Neural cell (in vitro differentiated cells): ENCODE data around the gene SPRY4.

Experiments
- CTCF ChIP-seq: fragments of 450-650 bp; IDR thresholded peaks from 2 replicates; pipeline ENCODE4 v1.5.1; 2014; ENCODE audit warnings: antibody characterized with exemption, mild to moderate bottlenecking, moderate library complexity; ENCODE audit not compliant: poor library complexity, severe bottlenecking
- EP300 ChIP-seq: fragments of 450-650 bp; conservative IDR thresholded peaks from 2 replicates; pipeline ENCODE4 v1.6.1; 2014; ENCODE audit warnings: antibody characterized with exemption, mild to moderate bottlenecking, moderate library complexity; ENCODE audit not compliant: poor library complexity, severe bottlenecking
- EZH2 ChIP-seq: fragments of 200-600, 300-800 bp; shearing (Covaris generic), sonication (generic); IDR thresholded peaks from 2 replicates; pipeline ENCODE4 v1.6.1; 2014; ENCODE audit warnings: antibody characterized with exemption, low read length, borderline replicate concordance, mild to moderate bottlenecking; ENCODE audit not compliant: insufficient read depth, poor library complexity, severe bottlenecking
- MXI1 ChIP-seq: fragments of 450-650 bp; conservative IDR thresholded peaks from 2 replicates; pipeline ENCODE4 v1.6.1; 2014; ENCODE audit warnings: antibody characterized with exemption, mild to moderate bottlenecking; ENCODE audit not compliant: poor library complexity, severe bottlenecking
- POLR2AphosphoS5 ChIP-seq: IDR thresholded peaks from 2 replicates; pipeline ENCODE4 v1.6.1; 2012
- RAD21 ChIP-seq: fragments of 450-650 bp; conservative IDR thresholded peaks from 2 replicates; pipeline ENCODE4 v1.6.1; 2014; ENCODE audit warnings: antibody characterized with exemption, mild to moderate bottlenecking, moderate library complexity
- SMC3 ChIP-seq: fragments of 450-650 bp; conservative IDR thresholded peaks from 2 replicates; pipeline ENCODE4 v1.6.1; 2014; ENCODE audit warnings: antibody characterized with exemption, mild to moderate bottlenecking, moderate library complexity; ENCODE audit not compliant: poor library complexity
- TAF1 ChIP-seq: IDR thresholded peaks from 2 replicates; pipeline ENCODE4 v1.6.1; 2012; ENCODE audit warnings: low read depth
- TF ChIP-seq, protein P1 (sequence below): IDR thresholded peaks from 2 replicates; pipeline ENCODE4 v1.6.1; 2012; ENCODE audit warnings: borderline replicate concordance

- TF ChIP-seq CTCF (no peak), TAF1 (no peak), POLR2AphosphoS5 (no peak), RAD21 (no peak), MXI1 (no peak), EZH2 (no peak), EP300 (no peak), SMC3 (no peak)
- TF ChIP-seq, protein P1, sequence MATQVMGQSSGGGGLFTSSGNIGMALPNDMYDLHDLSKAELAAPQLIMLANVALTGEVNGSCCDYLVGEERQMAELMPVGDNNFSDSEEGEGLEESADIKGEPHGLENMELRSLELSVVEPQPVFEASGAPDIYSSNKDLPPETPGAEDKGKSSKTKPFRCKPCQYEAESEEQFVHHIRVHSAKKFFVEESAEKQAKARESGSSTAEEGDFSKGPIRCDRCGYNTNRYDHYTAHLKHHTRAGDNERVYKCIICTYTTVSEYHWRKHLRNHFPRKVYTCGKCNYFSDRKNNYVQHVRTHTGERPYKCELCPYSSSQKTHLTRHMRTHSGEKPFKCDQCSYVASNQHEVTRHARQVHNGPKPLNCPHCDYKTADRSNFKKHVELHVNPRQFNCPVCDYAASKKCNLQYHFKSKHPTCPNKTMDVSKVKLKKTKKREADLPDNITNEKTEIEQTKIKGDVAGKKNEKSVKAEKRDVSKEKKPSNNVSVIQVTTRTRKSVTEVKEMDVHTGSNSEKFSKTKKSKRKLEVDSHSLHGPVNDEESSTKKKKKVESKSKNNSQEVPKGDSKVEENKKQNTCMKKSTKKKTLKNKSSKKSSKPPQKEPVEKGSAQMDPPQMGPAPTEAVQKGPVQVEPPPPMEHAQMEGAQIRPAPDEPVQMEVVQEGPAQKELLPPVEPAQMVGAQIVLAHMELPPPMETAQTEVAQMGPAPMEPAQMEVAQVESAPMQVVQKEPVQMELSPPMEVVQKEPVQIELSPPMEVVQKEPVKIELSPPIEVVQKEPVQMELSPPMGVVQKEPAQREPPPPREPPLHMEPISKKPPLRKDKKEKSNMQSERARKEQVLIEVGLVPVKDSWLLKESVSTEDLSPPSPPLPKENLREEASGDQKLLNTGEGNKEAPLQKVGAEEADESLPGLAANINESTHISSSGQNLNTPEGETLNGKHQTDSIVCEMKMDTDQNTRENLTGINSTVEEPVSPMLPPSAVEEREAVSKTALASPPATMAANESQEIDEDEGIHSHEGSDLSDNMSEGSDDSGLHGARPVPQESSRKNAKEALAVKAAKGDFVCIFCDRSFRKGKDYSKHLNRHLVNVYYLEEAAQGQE = no peak
Measured at GRCh38 chr5:142280066-142281007, 44.5 kb downstream of the SPRY4 start.
